Stimulated activated CD8-positive, alpha-beta memory T cell treated with anti-CD3 and anti-CD28 coated beads, Interleukin-4, amount 100 ng/mL, for 1 hour (primary cell): Measurements from ENCODE around the gene PRPF39.
A peak's percentile ranks its signal among the peaks of the same experiment; 100 is the strongest.
"Not testable (repeated sequence)": the region's sequence is repeated elsewhere in the genome, so short reads cannot be mapped to it uniquely, and the experiment has no call there.

Source experiments
- DNase-seq, 2 donors: peaks; one replicate each; pipeline ENCODE4 v3.0.0-alpha.2; 2020; ENCODE audit warnings: low read depth in 2 of 2, low spot score in 1 of 2

The PRPF39 gene

GRCh38 chr14:45135659-45136395, 51.9 kb downstream of the PRPF39 start, which contains the start of gene FANCM:
TSS of gene FANCM (plus strand) at chr14:45135930. CDS start at chr14:45136032, 102 bp downstream.
- peak; percentile 66 to 73 for DNase-seq

GRCh38 chr14:45136399-45136798, 52.5 kb downstream of the PRPF39 start:
- DNase-seq, result no peak

- DNase-seq, result no peak
These were observed 56.8 kb downstream of the PRPF39 start for GRCh38 chr14:45140661-45141187.

- DNase-seq, result not testable (repeated sequence)
These were observed 58.2 kb downstream of the PRPF39 start for GRCh38 chr14:45142083-45142482.

GRCh38 chr14:45144658-45145057, 60.7 kb downstream of the PRPF39 start:
- no peak for DNase-seq

- no peak for DNase-seq
These were observed 61.3 kb downstream of the PRPF39 start for GRCh38 chr14:45145214-45145613.

- no peak for DNase-seq
These were observed 65.7 kb downstream of the PRPF39 start for GRCh38 chr14:45149602-45150001.

- no peak for DNase-seq
These were observed 66.5 kb downstream of the PRPF39 start for GRCh38 chr14:45150386-45150890.

GRCh38 chr14:45156067-45156466, 72.2 kb downstream of the PRPF39 start:
- no peak for DNase-seq
